ENCODE data around the gene SUGP1. TPM values are rescaled to one million over a fixed set of nuclear protein-coding genes. Genes with fewer than 3 reads are reported as not detected.

The SUGP1 gene
- total and polyA plus RNA-seq, 4 donors = 11.2 to 18.9 (median 14.8) TPM

- peak in 1 of 2 donors; percentile 47 for TF ChIP-seq HNF4A (conservative IDR thresholded peaks at IDR 0.05)
- no peak for TF ChIP-seq YY1 (IDR thresholded peaks at IDR 0.05)
- TF ChIP-seq, protein P1, sequence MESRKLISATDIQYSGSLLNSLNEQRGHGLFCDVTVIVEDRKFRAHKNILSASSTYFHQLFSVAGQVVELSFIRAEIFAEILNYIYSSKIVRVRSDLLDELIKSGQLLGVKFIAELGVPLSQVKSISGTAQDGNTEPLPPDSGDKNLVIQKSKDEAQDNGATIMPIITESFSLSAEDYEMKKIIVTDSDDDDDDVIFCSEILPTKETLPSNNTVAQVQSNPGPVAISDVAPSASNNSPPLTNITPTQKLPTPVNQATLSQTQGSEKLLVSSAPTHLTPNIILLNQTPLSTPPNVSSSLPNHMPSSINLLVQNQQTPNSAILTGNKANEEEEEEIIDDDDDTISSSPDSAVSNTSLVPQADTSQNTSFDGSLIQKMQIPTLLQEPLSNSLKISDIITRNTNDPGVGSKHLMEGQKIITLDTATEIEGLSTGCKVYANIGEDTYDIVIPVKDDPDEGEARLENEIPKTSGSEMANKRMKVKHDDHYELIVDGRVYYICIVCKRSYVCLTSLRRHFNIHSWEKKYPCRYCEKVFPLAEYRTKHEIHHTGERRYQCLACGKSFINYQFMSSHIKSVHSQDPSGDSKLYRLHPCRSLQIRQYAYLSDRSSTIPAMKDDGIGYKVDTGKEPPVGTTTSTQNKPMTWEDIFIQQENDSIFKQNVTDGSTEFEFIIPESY (IDR thresholded peaks at IDR 0.05) = no peak
- no peak for TF ChIP-seq FOXA1 (IDR thresholded peaks at IDR 0.05)
- TF ChIP-seq RXRA (IDR thresholded peaks at IDR 0.05) = peak in 1 of 2 donors; percentile 44
- TF ChIP-seq, protein P2, sequence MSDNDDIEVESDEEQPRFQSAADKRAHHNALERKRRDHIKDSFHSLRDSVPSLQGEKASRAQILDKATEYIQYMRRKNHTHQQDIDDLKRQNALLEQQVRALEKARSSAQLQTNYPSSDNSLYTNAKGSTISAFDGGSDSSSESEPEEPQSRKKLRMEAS (IDR thresholded peaks at IDR 0.05) = no peak
- TF ChIP-seq JUND (IDR thresholded peaks at IDR 0.05) = no peak
- TF ChIP-seq GABPA (IDR thresholded peaks at IDR 0.05 in 1 of 2, conservative IDR thresholded peaks at IDR 0.05 in 1 of 2) = no peak
- TF ChIP-seq, protein P3, sequence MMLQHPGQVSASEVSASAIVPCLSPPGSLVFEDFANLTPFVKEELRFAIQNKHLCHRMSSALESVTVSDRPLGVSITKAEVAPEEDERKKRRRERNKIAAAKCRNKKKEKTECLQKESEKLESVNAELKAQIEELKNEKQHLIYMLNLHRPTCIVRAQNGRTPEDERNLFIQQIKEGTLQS (IDR thresholded peaks at IDR 0.05) = peak; percentile 14
- no peak for TF ChIP-seq FOXA2 (IDR thresholded peaks at IDR 0.05)
- peak in 1 of 2 donors; percentile 14 for TF ChIP-seq RAD21 (IDR thresholded peaks at IDR 0.05)
- no peak for TF ChIP-seq SP1 (IDR thresholded peaks at IDR 0.05)
- Histone ChIP-seq H3K9me3 (ENCODE audit: control insufficient read depth in 4 of 4, low read length in 3 of 4) (no peaks in the 10 kb centered on the region), H3K4me3 (ENCODE audit: low read depth in 1 of 3, low read length in 3 of 3) (no peak overlapping the region), H3K36me3 (ENCODE audit: control insufficient read depth in 4 of 4, insufficient read depth in 3 of 4, low read depth in 1 of 4, low read length in 3 of 4) (peaks cover 0 to 14% (median 7%) of the 10 kb centered on the region in 4 donors), H3K27ac (ENCODE audit: low read depth in 1 of 2, low read length in 2 of 2) (no peak overlapping the region), H3K9ac (ENCODE audit: low read depth in 1 of 2, low read length in 2 of 2) (no peak overlapping the region), H3K27me3 (ENCODE audit: control insufficient read depth in 4 of 4, insufficient read depth in 4 of 4, low read length in 3 of 4) (no peaks in the 10 kb centered on the region), H3K4me1 (ENCODE audit: control insufficient read depth in 4 of 4, insufficient read depth in 4 of 4, low read length in 3 of 4) (peaks cover 6 to 20% (median 15%) of the 10 kb centered on the region in 4 donors)
- WGBS = 80% methylated on average over 10 of the region's 10 CpGs
- DNase-seq (ENCODE audit: low spot score) = no peak
These were observed 51.6 kb downstream of the SUGP1 start for GRCh38 chr19:19268453-19269385.

GRCh38 chr19:19267305-19267704, 53.0 kb downstream of the SUGP1 start:
- Histone ChIP-seq H3K4me1 (ENCODE audit: control insufficient read depth in 4 of 4, insufficient read depth in 4 of 4, low read length in 3 of 4) (peaks cover 3 to 11% (median 8%) of the 10 kb centered on the region in 4 donors), H3K36me3 (ENCODE audit: control insufficient read depth in 4 of 4, insufficient read depth in 3 of 4, low read depth in 1 of 4, low read length in 3 of 4) (peaks cover 0 to 14% (median 7%) of the 10 kb centered on the region in 4 donors), H3K4me3 (ENCODE audit: low read depth in 1 of 3, low read length in 3 of 3) (no peak overlapping the region), H3K27me3 (ENCODE audit: control insufficient read depth in 4 of 4, insufficient read depth in 4 of 4, low read length in 3 of 4) (no peaks in the 10 kb centered on the region), H3K9ac (ENCODE audit: low read depth in 1 of 2, low read length in 2 of 2) (no peak overlapping the region), H3K27ac (ENCODE audit: low read depth in 1 of 2, low read length in 2 of 2) (no peak overlapping the region), H3K9me3 (ENCODE audit: control insufficient read depth in 4 of 4, low read length in 3 of 4) (no peaks in the 10 kb centered on the region)
- WGBS = 93% methylated on average over 3 of the region's 3 CpGs
- no peak for DNase-seq (ENCODE audit: low spot score)
- TF ChIP-seq FOXA1 (IDR thresholded peaks at IDR 0.05) = no peak
- no peak for TF ChIP-seq YY1 (IDR thresholded peaks at IDR 0.05)
- TF ChIP-seq, protein P1 (IDR thresholded peaks at IDR 0.05) = no peak
- TF ChIP-seq GABPA (IDR thresholded peaks at IDR 0.05 in 1 of 2, conservative IDR thresholded peaks at IDR 0.05 in 1 of 2) = no peak
- no peak for TF ChIP-seq HNF4A (conservative IDR thresholded peaks at IDR 0.05)
- no peak for TF ChIP-seq REST (IDR thresholded peaks at IDR 0.05)
- TF ChIP-seq, protein P3 (IDR thresholded peaks at IDR 0.05) = no peak
- TF ChIP-seq JUND (IDR thresholded peaks at IDR 0.05) = no peak
